ENCODE results near the gene CKM.

Gene CKM

GRCh38 chr19:45265375-45265774, 57.3 kb downstream of the CKM start:
- H3K27me3 Mint-ChIP-seq: no peaks in the 10 kb centered on the region
- DNase-seq: no peak
- no peak for ATAC-seq
- no peak overlapping the region for H3K27ac Mint-ChIP-seq
- no peaks in the 10 kb centered on the region for H3K4me1 Mint-ChIP-seq
- no peak overlapping the region for H3K4me3 Mint-ChIP-seq
- no peaks in the 10 kb centered on the region for H3K9me3 Mint-ChIP-seq

GRCh38 chr19:45264781-45265317, 57.8 kb downstream of the CKM start:
- ATAC-seq: no peak
- H3K9me3 Mint-ChIP-seq: no peaks in the 10 kb centered on the region
- H3K27me3 Mint-ChIP-seq: no peaks in the 10 kb centered on the region
- H3K4me1 Mint-ChIP-seq: no peaks in the 10 kb centered on the region
- H3K4me3 Mint-ChIP-seq: no peak overlapping the region
- no peak for DNase-seq
- peak overlapping the region in 1 of 2 donors; percentile 13 for H3K27ac Mint-ChIP-seq

GRCh38 chr19:45263013-45263412, 59.7 kb downstream of the CKM start:
- Mint-ChIP-seq H3K4me1 (no peaks in the 10 kb centered on the region), H3K27ac (no peak overlapping the region), H3K9me3 (no peaks in the 10 kb centered on the region), H3K4me3 (no peak overlapping the region), H3K27me3 (no peaks in the 10 kb centered on the region)
- no peak for DNase-seq
- no peak for ATAC-seq

GRCh38 chr19:45262570-45262969, 60.1 kb downstream of the CKM start:
- no peak for ATAC-seq

GRCh38 chr19:45258862-45259261, 63.8 kb downstream of the CKM start:
- H3K27ac Mint-ChIP-seq: no peak overlapping the region
- H3K9me3 Mint-ChIP-seq: no peaks in the 10 kb centered on the region
- ATAC-seq (no peak), DNase-seq (no peak)
- H3K4me3 Mint-ChIP-seq: no peak overlapping the region
- no peaks in the 10 kb centered on the region for H3K27me3 Mint-ChIP-seq
- H3K4me1 Mint-ChIP-seq: peaks cover 21% of the 10 kb centered on the region

More at GRCh38 chr19:45262570-45262969, 60.1 kb downstream of the CKM start:
- Mint-ChIP-seq H3K27ac (no peak overlapping the region), H3K9me3 (no peaks in the 10 kb centered on the region), H3K27me3 (no peaks in the 10 kb centered on the region), H3K4me1 (no peaks in the 10 kb centered on the region), H3K4me3 (no peak overlapping the region)
- no peak for DNase-seq

- Mint-ChIP-seq H3K9me3 (no peaks in the 10 kb centered on the region), H3K4me1 (peaks cover 41% of the 10 kb centered on the region), H3K27ac (no peak overlapping the region), H3K4me3 (no peak overlapping the region), H3K27me3 (no peaks in the 10 kb centered on the region)
- ATAC-seq: no peak
- no peak for DNase-seq
These were observed 65.8 kb downstream of the CKM start for GRCh38 chr19:45256836-45257235.

All from stimulated activated naive CD8-positive, alpha-beta T cell treated with anti-CD3 and anti-CD28 coated beads, Interleukin-15, amount 100 ng/mL, for 72 hours (primary cell).